HG03520 (cell line): ENCODE measurements around the gene ACER3.
"Not testable (repeated sequence)": the region's sequence is repeated elsewhere in the genome, so short reads cannot be mapped to it uniquely, and the experiment has no call there.

Experiments used
- ATAC-seq: cut with Tn5 transposase; IDR thresholded peaks from one replicate; pipeline ENCODE4 v1.9.1; 2021; ENCODE audit warnings: mild to moderate bottlenecking, moderate library complexity; ENCODE audit not compliant: unreplicated experiment

ACER3 gene

DNA sequence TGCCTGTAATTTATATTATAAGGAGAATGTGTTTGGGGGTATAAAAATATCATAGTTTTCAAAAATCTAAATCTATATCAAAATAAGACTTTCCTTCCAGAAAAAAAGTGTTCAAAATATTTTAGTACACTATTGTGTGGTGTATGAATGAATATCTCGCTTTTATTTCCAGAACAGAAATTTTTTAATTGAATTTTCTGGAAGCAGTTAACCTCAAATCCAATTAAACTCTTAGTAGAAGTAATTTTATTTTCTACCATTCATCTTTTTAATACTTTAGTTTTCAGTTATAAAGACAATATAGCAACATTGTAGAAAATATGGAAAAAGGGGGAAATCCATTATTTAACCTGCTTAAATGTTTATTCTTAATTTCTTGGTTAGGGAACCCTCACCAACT, 58.7 kb downstream of the ACER3 start:
- ATAC-seq: no peak

DNA sequence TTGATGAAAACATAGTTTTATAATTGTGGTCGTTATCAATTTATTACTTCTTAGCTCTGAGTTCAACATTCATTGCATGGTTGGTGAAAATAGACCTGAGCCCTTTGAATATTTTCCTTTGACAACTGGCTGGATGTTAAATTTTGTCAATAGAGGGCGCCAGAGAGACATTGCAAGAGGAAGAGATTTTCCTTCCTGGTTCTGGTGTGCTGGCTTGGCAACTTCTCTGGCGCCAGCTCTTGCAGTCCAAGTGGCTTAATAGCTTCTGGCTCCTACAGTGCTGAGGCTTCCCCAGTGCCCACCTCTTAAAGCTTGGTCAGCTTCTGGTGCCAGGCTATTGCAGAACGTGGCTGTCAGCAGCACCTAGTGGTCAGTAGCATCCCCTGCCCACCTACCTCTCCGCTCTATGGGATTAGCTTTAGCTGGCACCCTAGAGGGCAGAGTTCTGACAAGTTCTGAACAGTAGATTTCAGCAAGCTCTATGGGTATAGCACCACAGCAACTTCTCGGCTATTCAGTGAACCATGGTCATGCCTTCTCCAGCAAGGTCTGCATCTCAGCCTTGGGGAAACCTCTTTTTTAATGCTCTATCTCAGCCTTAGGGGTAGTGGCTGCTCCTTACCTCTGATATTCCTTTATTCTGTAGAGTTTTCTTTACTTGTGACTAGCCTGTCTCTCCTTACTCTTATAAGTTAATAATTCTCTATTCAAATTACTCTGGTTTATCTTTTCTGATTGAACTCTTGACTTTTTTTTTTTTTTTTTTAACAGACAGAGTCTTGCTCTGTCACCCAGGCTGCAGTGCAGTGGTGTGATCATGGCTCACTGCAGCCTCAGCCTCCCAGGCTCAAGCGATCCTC, 59.4 kb downstream of the ACER3 start:
- ATAC-seq: no peak

DNA sequence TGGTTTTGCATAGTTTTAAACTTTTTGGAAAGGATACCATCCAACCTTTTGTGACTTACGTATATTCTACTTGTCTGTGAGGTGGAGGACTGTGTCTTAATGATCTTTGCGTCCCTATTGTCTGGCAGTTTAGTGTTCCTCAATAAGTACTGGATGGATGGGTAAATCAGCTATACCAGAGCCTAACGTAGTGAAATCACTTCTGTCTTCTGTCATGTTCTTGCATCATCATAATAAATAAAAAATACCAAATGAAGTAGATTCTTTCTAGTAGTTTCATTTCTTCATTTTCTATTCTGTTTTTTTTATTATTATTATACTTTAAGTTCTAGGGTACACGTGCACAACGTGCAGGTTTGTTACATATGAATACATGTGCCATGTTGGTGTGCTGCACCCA, 66.4 kb downstream of the ACER3 start:
- no peak for ATAC-seq

DNA sequence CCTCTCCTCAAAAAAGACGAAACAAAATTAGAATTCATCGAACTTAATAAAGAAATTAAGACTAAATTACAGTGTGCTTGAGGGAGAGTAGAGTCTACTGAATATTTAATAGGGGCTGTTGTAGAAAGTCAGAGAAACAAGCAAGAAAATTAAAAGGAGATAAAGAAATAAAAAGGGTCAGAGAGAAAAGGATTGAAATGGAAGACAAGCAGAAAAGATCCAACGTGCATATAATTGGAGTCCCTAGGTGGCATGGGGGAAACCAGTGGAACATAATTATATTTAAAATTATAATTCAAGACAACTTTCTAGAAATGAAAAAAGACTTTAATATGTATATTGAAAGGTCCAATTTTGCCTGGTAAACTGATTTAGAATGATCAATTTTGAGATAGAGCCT, 74.3 kb downstream of the ACER3 start:
- ATAC-seq: no peak

DNA sequence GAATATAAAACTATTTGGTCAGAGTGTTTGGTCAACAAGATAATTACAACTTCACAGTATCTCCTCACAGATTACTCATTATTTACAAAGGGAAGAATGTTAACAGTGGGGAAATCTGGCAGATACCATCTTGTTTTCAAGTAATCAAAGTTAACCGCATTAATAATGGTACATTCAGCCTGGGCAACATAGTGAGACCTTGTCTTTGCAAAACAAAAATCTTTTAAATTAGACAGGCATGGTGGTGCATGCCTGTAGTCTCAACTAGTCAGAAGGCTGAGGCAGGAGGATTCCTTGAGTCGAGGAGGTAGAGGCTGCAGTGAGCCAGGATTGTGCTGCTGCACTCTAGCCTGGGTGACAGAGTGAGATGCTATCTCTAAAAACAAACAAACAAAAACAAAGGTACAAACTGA, 78.5 kb downstream of the ACER3 start:
- ATAC-seq: no peak

DNA sequence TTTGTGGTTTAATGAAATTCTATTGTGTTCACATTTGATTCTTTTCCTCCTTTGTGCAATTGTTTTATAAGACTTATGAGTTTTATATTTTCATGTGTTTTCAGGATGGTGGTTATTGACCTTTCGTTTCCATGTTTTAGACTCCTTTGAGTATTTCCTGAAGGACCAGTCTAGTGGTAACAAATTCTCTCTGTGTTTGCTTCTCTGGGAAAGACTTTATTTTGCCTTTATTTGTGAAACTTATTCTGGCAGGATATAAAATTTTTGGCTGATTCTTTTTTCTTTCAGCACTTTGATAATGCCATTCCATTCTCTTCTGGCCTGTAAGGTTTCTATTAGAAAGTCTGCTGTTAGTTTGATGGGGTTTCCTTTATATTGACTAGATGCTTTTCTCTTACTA, 83.5 kb downstream of the ACER3 start:
- ATAC-seq: no peak

DNA sequence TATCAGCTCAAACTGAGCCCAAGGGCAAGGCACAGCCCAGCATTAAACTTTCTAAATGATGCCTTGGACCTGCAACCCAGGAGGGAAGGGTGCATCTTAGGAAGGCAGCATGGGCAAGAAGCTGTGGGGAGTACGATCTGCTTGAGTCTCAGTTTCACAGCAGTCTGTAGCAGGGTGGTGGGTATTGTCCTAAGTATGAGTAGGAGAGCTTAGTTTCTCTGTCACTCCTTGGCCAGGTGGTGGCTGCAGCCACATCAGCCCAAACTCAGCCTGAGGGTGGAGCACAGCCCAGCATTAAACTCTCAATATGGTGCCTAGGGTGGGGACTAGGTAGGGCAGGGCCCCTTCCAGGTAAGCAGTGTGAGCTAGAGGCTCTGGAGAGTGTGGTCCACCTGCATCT, 85.5 kb downstream of the ACER3 start:
- ATAC-seq: no peak

DNA sequence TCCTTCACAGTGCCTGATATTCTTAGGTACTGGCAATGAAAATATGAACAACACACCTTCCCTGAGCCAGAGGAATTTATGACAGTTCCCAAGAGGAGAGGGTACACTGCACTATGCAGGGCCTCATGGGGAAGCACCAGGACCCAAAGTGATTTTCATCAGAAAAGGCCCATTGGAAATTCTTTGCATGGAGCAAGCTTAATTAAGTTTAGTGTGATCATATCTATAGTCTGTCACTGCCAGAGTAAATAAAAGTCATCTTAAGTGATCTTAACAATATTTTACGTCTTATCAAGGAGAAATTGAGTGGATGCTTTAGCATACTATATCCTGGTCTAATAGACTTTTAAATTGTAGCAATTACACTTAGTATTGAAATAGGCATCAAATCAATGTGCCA, 86.5 kb downstream of the ACER3 start:
- no peak for ATAC-seq

DNA sequence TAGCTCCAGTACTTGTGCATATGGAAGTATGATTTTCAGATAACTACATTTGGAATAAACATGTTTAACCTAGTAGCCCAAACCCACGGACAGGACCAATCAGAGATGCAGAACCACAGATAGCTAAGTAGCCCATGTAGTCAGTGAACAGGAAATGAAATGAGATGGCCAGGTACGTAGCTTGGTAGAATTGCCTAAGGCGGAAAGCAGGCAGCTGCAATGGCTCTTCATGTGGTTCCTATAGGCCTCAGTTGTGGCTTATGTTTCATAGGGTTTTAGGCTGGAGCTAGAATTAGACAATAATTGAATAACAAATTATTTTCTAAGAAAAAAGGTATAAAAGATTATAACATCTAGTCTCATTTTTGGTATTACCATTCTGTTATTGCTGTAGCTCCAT, 87.1 kb downstream of the ACER3 start:
- no peak for ATAC-seq

DNA sequence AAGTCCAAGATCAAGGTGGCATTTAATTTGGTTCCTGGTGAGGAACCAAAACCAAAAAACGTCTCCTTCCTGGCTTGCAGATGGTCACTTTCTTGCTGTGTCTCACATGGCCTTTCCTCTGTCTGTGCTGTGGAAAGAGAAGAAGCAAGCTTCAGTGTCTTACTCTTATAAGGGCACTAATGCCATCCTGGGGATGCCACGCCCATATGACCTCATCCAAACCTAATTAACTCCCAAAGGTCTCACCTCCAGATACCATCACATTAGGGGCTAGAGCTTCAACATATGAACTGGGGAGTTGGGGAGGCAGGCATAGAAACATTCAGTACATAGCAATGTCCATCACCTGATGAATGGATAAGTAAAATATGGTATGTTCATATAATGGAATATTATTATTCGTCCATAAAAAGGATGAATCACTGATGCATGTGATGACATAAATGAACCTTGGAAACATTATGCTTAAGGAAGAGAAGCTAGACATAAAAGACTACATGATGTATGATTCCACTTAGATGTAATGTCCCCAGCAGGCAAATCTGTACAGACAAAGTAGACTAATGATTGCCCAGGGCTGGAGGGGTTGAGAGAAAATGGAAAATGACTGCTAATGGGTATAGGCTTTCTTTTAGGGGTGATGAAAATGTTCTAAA, 94.9 kb downstream of the ACER3 start:
- ATAC-seq: no peak

DNA sequence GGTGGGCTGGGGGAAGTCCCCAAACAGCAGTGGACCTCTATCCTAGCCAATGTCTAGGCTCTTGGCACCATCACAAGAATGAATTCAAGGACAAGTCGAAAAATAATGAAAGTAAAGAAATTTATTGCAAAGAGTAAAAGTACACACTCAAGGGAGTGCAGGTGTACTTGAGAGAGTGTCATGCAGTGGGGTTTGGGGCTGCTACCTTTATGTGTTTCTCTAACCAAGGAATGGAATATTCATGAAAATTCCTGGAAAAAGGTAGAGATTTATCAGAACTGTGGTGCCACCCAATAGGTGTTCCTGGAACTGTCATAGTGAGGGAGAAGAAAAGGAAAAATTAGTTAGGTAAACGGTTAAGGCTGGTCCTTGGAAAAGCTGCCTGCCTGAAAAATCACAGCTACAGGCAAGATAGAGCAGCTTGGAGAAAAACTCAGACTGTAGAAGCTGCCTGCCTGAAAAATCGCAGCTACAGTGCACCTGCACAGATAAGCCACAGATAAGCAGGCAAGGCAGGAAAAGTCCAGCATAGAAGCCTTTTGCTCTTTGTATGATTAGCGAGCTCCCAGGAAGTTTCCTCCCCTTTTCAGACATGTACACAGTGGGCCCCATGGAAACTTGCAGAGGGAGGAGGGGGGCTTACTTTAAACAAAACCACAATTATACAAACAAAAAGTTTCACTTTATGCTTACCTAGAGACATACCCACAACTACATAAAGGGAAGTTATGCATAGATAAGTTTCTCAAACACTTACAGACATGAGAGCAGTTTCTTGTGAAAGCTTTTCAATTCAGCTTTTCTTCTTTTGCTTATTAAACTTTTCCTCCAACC, 102.1 kb downstream of the ACER3 start:
- ATAC-seq: no peak

DNA sequence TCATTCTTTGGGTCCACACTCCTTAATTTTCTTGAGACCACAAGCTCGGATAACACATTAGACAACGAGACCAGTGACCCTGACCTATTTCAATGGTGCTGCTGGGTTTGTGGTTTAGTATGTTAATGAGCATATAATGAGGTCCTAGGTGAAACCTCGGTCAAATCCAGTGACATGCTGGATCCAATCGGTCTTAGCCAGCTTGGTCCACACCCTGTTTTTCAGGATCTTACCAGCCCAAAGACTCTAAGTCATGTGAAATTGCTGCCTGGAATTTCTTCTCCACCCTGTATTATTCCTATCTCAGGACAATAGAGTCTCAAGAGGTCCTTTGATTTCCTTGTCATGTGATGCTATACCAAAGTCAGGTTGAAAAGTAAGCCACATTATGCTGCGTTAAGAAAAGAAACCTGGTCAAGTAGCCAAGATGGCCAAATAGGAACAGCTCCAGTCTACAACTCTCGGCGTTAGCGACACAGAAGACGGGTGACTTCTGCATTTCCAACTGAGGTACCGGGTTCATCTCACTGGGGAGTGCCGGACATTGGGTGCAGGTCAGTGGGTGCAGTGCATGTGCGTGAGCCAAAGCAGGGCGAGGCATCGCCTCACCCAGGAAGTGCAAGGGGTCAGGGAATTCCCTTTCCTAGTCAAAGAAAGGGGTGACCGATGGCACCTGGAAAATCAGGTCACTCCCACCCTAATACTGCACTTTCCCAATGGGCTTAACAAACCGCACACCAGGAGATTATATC, 102.9 kb downstream of the ACER3 start:
- not testable (repeated sequence) for ATAC-seq

DNA sequence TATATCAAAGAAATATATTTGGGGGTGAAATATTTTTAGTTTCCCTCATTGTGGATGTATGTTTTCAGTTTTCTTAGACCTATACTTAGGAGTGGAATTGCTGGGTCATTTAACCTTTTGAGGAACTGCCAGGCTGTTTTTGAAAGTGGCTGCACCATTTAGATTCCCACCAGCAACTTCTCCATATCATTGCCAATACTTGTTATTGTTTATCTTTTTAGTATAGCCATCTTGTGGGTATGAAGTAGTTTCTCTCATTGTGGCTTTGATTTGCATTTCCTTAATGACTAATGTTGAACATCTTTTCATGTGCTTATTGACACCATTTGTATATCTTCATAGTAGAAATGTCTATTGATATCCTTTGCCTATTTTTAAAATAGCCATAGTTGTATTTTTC, 111.3 kb downstream of the ACER3 start:
- ATAC-seq: no peak

DNA sequence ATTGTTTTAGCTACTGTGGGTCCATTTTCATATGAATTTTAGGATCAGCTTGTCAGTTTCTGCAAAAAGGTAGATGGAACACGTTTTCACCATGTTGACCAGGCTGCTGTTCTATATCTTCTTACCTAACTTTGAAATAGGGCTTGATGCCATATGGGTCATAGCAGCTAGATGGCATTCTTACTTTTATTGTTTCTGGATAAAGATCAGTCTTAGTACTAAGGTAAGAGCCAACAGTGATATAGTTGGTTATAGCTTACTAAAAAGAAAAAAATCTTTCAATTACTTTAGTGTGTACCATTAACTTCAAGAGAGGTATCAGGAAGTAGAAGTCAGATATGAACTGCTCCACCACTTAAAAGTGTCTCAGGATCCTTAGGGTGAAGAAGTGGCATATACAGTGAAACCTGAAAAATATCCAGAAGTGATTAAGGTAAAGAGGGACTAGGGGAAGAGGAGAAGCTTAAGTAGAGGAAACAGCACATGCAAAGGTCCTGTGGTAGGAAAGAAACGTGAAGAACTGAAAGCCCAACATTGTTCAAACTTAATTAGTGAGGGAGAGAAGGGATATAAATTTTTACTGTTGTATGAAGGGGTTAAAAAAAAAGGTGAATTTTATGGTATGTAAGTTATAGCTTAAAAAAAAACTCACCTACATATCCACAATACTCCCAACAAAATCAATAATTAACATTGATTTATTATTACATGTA, 113.6 kb downstream of the ACER3 start:
- ATAC-seq: no peak

DNA sequence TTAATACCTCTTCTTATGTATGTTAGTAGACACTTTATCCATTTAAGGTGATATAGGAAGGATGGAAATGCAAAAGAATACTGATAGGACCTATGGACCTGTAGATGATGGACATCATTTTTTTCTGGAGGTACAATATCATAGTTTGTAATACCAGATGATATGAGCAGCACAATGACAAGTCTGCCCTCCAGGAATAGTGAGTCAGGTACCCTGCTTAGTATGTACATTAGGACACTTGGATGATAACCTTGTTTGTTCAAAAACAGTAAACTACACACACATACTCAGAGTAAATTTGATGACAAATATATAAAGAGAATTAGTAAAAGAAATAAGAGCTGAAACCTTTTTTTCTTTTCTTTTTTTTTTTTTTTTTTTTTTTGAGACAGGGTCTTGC, 114.8 kb downstream of the ACER3 start:
- ATAC-seq: no peak

DNA sequence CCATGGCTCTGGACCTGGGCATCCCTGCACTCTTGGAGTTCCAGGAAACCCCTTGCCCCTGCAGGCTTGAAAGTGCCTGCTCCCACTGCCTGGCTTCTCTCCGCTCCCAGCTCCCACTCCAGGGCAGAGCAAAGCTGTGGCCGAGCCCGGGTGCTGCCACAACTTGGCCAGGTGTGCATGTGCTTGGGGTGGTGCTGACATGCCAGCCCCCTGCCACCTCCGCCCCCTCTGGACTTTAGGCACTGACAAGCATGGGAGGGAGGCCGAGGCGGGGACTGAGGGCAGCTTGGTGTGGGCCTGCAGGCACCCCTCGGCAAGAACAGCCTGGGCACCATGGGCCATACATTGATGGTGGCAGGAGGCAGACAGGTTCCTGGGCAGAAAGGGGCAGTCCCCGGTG, 117.1 kb downstream of the ACER3 start:
- ATAC-seq: no peak

DNA sequence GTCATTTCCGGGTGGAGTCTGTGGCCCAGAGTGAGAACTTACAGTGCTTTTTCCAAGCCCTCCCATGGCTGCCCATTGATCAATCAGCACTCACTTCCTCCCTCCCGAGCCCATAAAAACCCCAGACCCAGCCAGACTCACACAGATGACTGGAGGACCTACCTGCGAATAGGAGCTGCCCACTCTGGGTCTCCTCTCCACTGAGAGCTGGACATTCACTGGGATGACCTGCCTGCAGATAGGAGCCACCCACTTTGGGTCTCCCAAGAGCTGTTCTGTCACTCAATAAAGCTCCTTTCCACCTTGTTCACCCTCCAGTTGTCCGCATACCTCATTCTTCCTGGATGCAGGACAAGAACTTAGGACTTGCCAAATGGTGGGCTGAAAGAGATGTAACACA, 117.5 kb downstream of the ACER3 start:
- no peak for ATAC-seq

DNA sequence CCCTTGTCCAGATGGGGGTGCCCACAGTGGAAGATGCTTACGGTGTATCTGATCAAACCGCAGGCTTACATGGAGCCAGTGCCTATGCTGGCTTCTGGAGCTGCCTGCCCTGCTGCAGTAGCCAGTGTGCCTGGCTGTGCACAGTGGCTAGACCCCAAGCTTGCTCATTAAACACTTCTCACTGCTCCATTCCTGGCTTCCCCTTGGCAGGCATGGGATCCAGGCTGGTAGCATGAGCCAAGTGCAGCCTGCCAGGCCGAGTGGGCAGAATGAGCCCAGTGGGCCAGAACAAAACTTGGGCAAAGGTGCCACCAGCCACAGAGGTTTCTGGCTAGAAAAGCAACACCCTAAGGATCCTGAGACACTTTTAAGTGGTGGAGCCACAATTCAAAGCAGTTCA, 118.1 kb downstream of the ACER3 start:
- no peak for ATAC-seq

DNA sequence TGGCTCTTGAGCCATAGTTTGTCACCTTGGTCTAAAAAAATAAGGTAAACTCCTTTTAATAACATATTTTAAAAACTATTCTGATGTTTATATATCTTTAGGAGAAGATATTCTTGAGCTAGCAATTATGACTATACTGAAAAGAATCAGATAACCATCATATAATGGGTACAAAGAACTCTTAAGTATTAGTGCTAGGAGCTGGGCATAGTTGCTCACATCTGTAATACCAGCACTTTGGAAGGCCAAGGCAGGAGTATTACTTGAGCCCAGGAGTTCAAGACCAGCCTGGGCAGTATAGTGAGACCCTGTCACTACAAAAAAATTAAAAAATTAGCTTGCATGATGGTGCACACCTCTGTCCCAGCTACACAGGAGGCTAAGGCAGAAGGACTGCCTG, 119.5 kb downstream of the ACER3 start:
- no peak for ATAC-seq

DNA sequence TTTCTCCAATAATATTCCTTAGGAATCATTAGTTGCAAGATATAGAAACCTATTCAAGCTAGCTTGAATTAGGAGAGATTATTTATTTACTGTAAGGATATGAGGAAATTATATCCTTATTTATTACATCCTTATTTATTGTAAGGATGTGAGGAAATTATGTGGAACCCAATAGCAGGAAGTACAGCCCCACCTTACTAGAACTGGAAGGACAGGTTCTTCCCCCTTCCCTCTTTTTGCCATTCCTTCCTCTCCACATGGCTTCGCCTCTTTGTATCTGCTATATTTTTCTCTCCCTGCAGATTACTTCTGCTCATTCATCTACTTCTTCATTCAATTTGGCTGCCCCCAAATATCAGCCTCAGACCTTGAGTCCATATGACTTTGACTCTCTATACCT, 124.0 kb downstream of the ACER3 start:
- ATAC-seq: no peak
